LNCAP (cell line): ENCODE measurements around the gene IFIT5.

ENCODE experiments used
- CTCF ChIP-seq: fragments of 450-650 bp; IDR thresholded peaks from 2 replicates; pipeline ENCODE4 v1.5.1; 2017; ENCODE audit warnings: mild to moderate bottlenecking

Gene IFIT5

GRCh38 chr10:89373916-89374711 is 40.3 kb upstream of the IFIT5 start:
- no peak for TF ChIP-seq CTCF

GRCh38 chr10:89374713-89375141 is 39.6 kb upstream of the IFIT5 start:
- TF ChIP-seq CTCF, result no peak

GRCh38 chr10:89377705-89378637 is 36.4 kb upstream of the IFIT5 start, which contains the start of gene IFIT1B:
Gene IFIT1B (plus strand): TSS chr10:89378056. CDS start chr10:89378136, 80 bp downstream.
- no peak for TF ChIP-seq CTCF

- no peak for TF ChIP-seq CTCF
Measured at GRCh38 chr10:89379103-89379502, 35.3 kb upstream of the IFIT5 start.

GRCh38 chr10:89382757-89383156 is 31.6 kb upstream of the IFIT5 start:
- TF ChIP-seq CTCF, result no peak

- no peak for TF ChIP-seq CTCF
Measured at GRCh38 chr10:89384474-89385340, 29.7 kb upstream of the IFIT5 start.

- TF ChIP-seq CTCF, result no peak
Measured at GRCh38 chr10:89388806-89389205, 25.6 kb upstream of the IFIT5 start.
